Uterus (tissue), 2 donors: ENCODE measurements around the gene PTPRC.

Experiments used
- POLR2A ChIP-seq, 2 donors: fragments of 450-650 bp; IDR thresholded peaks; one replicate each; pipeline ENCODE4 v1.6.1; 2016; ENCODE audit warnings: antibody characterized with exemption in 2 of 2, mild to moderate bottlenecking in 1 of 2, moderate library complexity in 1 of 2
- TF ChIP-seq, protein P1 (sequence below), 4 experiments: fragments of 200-600 bp in 2 of 4; fragments of 450-650 bp in 2 of 4; sonication (generic) in 2 of 4; IDR thresholded peaks; one replicate each; pipeline ENCODE4 v1.5.1; 2016 to 2019; ENCODE audit warnings: antibody characterized with exemption in 4 of 4, mild to moderate bottlenecking in 2 of 4, moderate library complexity in 1 of 4

DNA sequence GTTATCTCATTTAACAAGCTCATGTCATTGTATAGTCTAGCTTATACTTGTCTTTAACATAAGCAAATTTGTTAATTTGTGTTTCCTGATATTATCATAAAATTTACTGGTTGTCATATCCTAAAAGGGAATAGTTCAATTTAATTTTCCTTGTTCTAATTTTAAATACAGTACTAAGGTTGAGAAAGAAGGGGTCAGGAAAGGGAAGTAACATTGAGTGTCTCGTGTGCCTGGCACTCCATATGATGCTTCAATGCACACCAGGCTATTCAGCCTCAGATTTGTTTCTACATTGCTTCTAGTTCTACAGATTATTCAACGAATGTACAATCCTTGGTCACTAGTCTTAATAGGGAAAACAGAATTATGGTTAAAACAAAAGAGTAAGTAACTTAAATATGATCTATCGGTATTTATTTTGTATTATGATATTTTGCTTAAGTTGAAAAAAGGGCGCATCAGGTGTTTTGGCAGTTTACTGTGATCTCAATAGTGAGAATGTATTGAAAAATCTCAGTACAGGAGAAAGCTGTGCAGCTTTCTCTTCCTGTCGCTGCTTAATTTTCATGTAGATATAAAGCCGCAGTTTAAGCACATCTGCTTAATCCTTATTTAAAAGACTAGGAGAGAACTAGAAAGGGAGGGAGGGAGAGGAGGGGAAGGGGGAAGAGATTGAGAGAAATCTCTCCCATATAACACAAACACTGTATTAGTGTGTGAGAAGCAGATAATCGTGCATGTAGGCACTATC lies 13.0 kb downstream of the PTPRC start:
- TF ChIP-seq, protein P1, sequence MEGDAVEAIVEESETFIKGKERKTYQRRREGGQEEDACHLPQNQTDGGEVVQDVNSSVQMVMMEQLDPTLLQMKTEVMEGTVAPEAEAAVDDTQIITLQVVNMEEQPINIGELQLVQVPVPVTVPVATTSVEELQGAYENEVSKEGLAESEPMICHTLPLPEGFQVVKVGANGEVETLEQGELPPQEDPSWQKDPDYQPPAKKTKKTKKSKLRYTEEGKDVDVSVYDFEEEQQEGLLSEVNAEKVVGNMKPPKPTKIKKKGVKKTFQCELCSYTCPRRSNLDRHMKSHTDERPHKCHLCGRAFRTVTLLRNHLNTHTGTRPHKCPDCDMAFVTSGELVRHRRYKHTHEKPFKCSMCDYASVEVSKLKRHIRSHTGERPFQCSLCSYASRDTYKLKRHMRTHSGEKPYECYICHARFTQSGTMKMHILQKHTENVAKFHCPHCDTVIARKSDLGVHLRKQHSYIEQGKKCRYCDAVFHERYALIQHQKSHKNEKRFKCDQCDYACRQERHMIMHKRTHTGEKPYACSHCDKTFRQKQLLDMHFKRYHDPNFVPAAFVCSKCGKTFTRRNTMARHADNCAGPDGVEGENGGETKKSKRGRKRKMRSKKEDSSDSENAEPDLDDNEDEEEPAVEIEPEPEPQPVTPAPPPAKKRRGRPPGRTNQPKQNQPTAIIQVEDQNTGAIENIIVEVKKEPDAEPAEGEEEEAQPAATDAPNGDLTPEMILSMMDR (IDR thresholded peaks at IDR 0.05) = no peak
- TF ChIP-seq POLR2A (IDR thresholded peaks at IDR 0.05) = no peak
